ENCODE results near the gene LUZP2.

- no peak for TF ChIP-seq EP300 (IDR thresholded peaks at IDR 0.05)
- TF ChIP-seq POLR2A (IDR thresholded peaks at IDR 0.05; ENCODE audit: low read depth) = no peak
- TF ChIP-seq CTCF (IDR thresholded peaks at IDR 0.05) = no peak
- no peak for TF ChIP-seq POLR2AphosphoS5 (IDR thresholded peaks at IDR 0.05)
Measured at GRCh38 chr11:24900960-24901549, 404.2 kb downstream of the LUZP2 start.
